NCI-H526 (cell line): ENCODE measurements around the gene FAM83F.
"Not testable (repeated sequence)": the region's sequence is repeated elsewhere in the genome, so short reads cannot be mapped to it uniquely, and the experiment has no call there.

Source experiments
- DNase-seq, 2 experiments: peaks; one replicate each; lab custom pipeline; 2025; lab: John Stamatoyannopoulos, UW

FAM83F gene

DNA sequence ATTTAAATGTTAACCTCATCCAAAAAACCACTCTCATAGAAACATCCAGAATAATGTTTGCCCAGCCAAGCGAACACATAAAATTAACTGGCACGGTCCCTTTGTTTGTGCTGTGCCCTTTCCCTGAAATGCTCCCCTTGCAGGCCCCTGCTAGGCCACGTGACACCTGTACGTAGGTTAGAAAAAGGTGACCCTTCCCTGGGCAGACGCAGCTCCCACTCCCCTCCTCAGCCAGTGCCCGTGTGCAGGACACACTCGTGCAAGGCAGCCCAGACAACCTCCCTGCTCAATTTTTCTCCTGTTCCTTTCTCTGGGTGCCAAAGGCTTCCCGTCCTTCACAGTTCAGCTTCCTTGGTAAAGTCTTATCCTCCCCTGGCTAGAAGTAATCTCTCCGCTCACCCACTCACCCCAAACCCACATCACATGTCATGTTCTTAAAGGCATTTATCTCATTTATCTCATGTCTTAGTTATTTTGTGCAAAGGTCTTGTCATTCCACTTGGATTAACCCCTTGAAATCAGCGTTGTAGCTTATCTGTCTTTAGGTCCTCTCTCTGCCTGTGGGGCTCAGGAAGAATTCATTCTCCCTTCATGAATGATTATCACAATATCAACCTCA lies 20.7 kb downstream of the FAM83F start:
- DNase-seq: no peak

- DNase-seq: no peak
These were observed 23.3 kb downstream of the FAM83F start for GRCh38 chr22:40018051-40018450.

DNA sequence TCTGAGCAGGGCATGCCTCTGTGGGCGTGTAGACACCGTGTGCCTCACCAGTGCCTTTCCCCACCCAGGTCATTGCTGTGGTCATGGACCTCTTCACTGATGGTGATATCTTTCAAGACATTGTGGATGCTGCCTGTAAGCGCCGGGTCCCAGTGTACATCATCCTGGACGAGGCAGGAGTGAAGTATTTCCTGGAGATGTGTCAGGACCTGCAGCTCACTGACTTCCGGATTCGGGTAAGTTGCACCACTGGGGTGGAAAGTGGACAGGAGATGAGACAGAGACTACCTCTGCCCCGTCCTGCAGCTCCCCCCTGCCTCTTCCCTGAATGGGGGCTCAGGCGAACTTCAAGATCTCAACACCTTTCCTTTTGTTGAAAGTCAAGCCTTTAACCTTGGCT lies 24.3 kb downstream of the FAM83F start:
- DNase-seq: no peak

DNA sequence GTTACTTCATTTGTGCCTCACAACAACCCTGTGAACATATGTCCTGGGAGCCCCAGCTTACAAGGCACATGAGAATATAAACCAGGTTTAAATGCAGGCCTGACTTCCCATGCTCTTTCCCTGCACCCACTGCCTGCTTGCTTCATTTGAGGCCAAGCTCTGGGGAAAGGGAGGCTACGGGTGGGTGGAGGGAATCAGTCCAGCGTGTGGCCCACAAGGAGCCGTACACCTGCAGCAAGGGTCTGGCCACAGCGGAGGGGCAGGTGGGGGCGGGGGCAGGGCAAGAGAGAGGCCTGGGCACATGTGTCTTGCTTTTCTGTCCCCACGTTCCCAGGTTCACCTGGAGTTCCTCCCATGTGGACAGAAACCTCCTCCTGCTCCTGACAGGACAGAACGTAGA lies 26.2 kb downstream of the FAM83F start:
- DNase-seq: no peak

- no peak for DNase-seq
These were observed 26.7 kb downstream of the FAM83F start for GRCh38 chr22:40021401-40022000.

DNA sequence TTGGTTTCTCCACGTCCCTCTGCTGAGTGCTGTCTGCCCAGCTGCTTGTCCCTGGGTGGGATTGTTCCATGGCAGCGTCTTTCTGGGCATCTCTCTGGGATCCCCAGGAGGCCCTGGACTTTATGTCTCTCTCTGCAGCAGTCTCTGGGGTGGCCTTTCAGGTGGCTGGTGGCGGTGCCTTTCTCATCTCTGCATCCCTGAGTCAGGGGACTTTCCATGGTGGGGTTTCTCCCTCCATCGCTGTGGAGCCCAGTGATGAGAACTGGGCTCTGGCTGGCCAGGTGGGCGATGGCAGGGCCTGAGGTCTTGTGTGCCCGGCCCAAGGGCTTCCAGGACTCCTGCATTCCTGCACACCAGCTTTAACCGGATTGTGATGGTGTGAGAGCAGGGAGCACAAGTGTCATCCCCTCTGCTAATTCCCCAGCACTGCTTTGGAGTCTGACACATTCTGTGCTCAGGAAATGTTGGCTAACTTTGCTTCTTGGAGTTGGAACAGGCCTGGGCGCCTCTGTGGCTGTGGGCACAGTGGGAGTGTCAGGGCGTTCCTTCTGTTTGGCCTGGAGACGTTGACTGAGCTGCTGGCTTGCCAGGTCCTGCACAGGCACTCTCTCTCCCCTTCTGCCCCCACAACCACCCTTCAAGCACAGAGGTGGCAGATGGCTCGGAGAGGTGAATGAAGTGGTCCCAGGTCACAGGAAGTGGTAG lies 27.9 kb downstream of the FAM83F start:
- DNase-seq: no peak

GRCh38 chr22:40023341-40023841 lies 28.6 kb downstream of the FAM83F start:
- no peak for DNase-seq

DNA sequence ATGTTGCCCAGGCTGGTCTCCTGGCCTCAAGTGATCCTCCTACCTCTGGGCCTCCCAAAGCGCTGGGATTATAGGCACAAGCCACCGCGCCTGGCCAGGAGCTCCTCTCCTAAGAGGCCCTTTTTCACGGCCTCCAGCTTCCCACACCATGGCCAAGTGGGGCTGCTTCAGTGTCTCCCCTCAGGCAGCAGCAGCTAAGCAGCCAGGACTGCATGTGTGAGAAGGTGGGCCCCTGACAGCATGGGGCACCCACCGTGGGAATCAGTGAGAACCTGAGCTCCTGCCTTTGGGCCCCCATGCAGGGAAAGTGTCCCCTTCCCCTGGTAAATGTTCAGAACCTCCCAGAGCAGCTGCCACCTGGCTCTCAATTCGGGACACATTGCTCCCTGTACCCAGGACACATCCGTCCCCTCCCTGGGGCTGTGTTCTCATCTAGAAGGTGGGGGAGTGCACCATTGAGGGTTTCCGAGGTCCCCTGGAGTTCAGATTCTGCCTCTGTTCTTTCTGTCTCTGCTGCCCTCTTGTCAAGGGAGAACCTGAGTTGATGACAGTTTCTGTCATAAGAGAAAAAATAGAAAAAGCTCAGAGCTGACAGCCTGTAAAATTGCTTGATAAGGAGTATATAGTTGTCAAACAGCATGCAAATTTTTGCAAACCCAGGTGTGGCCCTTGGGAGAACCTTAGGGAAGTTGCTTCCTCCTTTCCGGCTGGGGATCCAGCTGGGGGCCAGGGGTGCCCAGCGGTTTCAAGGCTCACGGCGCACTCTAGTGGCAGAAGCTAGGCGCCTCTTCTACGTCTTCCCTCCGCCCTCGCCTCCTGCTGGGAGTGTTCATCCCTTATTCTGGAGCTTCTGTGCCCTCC lies 29.7 kb downstream of the FAM83F start:
- peak; percentile 72 to 94 for DNase-seq

- DNase-seq: not testable (repeated sequence)
These were observed 30.3 kb downstream of the FAM83F start for GRCh38 chr22:40025062-40025379.

GRCh38 chr22:40025856-40026255 lies 31.1 kb downstream of the FAM83F start:
- no peak for DNase-seq

DNA sequence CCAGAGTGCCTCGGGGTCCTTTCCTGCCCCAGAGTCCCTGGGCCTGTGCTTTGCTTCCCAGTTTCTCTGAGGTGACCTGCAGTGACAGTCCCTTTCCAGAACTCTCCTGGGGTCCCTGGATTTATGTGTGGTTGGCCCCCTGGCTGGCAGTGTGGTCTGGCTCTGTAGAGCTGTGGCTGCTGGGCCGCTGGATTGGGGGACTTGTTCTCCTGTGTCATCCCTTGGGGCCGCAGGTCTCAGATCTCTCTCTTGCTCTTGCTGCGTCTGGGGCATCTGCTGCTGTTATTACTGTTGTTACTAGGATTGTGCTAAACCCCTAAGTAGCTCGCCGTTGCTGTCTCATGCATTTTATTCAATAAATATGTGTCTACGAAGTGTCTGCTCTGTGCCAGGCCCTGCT lies 31.9 kb downstream of the FAM83F start:
- DNase-seq: no peak

GRCh38 chr22:40027191-40028097 lies 32.7 kb downstream of the FAM83F start:
- peak; percentile 32 to 80 for DNase-seq

GRCh38 chr22:40028098-40028425 lies 33.3 kb downstream of the FAM83F start:
- DNase-seq: no peak

GRCh38 chr22:40029189-40029890 lies 34.6 kb downstream of the FAM83F start:
- DNase-seq: no peak

- no peak for DNase-seq
These were observed 35.4 kb downstream of the FAM83F start for GRCh38 chr22:40030026-40030757.

DNA sequence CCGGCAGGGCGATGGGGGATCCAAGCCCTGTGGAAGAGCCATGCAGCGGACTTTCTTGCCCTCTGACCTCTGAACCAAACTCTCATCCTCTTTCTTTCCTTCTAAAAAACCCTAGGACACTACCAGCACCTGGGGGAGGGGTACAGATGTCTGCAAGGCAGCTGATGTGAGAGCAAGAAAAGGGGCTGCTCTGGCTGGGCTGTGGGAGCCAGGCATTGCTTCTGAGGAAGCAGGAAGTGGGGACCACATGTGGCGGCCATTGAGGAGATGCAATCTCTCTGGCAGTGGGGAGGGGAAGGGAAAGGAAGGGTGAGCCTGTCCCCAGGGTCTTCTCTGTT lies 36.0 kb downstream of the FAM83F start:
- no peak for DNase-seq

DNA sequence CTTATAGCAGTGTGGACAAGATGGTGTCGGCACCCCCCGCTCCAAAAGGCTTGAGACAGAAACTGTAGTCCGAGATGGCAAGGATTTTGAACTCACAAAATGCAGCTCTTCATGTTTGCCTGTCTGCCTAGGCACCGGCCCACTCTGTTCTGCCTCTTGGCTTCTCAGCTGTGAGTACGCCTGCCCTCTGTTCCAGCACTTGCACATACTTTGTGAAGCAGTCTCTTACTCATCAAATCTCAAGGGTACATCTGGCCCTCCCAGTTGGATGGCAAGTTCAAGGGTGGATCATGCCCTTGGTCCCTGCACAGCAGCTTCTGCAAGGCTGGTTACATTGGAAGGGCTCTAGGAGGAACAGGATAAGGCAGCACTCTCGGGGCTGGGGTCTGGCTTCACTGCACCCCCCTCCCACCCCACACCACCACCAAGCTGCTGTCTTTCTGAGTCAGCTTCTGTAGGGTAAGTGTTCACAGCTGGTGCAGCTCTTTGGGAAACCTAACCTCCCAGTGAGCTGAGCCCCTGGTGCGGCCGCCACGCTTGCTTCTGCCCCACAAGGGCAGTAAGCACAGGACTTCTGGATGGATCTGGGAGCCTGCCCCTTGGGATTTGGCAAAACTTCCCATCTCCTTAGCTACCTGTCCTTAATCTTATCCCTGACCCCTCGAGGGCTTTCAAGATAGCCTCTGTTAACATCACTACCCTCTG lies 37.2 kb downstream of the FAM83F start:
- DNase-seq: no peak

- no peak for DNase-seq
These were observed 39.0 kb downstream of the FAM83F start for GRCh38 chr22:40033586-40034380.

DNA sequence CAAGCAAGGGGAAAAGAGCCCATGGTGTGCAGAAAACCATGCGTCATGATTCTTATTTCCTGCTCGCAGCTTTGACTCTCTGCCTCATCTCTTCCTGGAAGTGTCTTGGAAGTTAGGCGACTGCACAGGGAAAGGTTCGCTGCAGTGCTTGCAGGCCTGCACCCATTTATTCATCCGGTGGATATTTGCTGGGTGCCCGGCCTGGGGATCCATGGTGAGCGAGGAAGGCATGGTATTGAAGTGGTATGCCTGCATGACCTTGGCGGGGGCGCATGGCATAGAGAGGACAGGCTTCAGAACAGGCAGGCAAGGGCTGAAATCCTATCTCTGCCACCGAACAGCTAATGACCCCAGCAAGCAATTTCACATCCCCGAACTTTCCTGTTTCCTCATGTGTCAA lies 40.6 kb downstream of the FAM83F start:
- DNase-seq: no peak
